Smooth muscle cell (in vitro differentiated cells): ENCODE measurements around the gene DPP7. TPM values are rescaled to one million over a fixed set of nuclear protein-coding genes. Genes with fewer than 3 reads are reported as not detected.

Experiments
- DNase-seq: peaks from one replicate; lab custom pipeline; 2025; ENCODE audit not compliant: unreplicated experiment; lab: John Stamatoyannopoulos, UW
- H2AFZ ChIP-seq: fragments of 200-600 bp; sonication (generic); 2 replicates; pipeline ENCODE4 v1.6.0; 2016; ENCODE audit warnings: antibody characterized with exemption, low read depth, mild to moderate bottlenecking
- H3F3A ChIP-seq: fragments of 200-600 bp; sonication (generic); 2 replicates; pipeline ENCODE4 v1.6.0; 2017; ENCODE audit warnings: antibody characterized with exemption, low read depth
- H3K27ac ChIP-seq: fragments of 200-600 bp; sonication (generic); 2 replicates; pipeline ENCODE4 v1.5.1; 2016; ENCODE audit warnings: low read depth, mild to moderate bottlenecking
- H3K27me3 ChIP-seq: fragments of 200-600 bp; sonication (generic); 2 replicates; pipeline ENCODE4 v1.6.1; 2016; ENCODE audit warnings: low read depth, mild to moderate bottlenecking
- H3K36me3 ChIP-seq: fragments of 200-600 bp; sonication (generic); 2 replicates; pipeline ENCODE4 v1.5.1; 2016; ENCODE audit warnings: low read depth
- H3K4me1 ChIP-seq: fragments of 200-600 bp; sonication (generic); 2 replicates; pipeline ENCODE4 v1.5.1; 2016; ENCODE audit warnings: low read depth
- H3K4me2 ChIP-seq: fragments of 200-600 bp; sonication (generic); 2 replicates; pipeline ENCODE4 v1.6.0; 2016; ENCODE audit warnings: mild to moderate bottlenecking
- H3K4me3 ChIP-seq: fragments of 200-600 bp; sonication (generic); 2 replicates; pipeline ENCODE4 v1.5.1; 2016; ENCODE audit warnings: mild to moderate bottlenecking
- H3K79me2 ChIP-seq: fragments of 200-600 bp; sonication (generic); 2 replicates; pipeline ENCODE4 v1.6.0; 2016; ENCODE audit warnings: low read depth, mild to moderate bottlenecking
- H3K9ac ChIP-seq: fragments of 200-600 bp; sonication (generic); 2 replicates; pipeline ENCODE4 v1.6.0; 2016; ENCODE audit warnings: low read depth
- H3K9me3 ChIP-seq: fragments of 200-600 bp; sonication (generic); replicated peaks from 2 replicates; pipeline ENCODE4 v1.5.1; 2016; ENCODE audit warnings: low read depth
- H4K20me1 ChIP-seq: fragments of 200-600 bp; sonication (generic); 2 replicates; pipeline ENCODE4 v1.6.0; 2016; ENCODE audit warnings: low read depth
- WGBS: methylation state at CpG from one replicate; pipeline ENCODE4 v1.1.7; 2016; ENCODE audit warnings: low lambda C conversion rate; 5-methylcytosine and 5-hydroxymethylcytosine counted together
- polyA plus RNA-seq: library from polyadenylated mRNA; unstranded; fragments of >200 nt; fragmentation: Nextera tagmentation; extraction: Ambion mirVana; gene quantifications from 2 replicates; pipeline ENCODE4 v1.2.1, GENCODE V29; 2016
- total RNA-seq: library from RNA; depleted of rRNA; stranded (reverse); fragments of >200 nt; gene quantifications from 2 replicates; pipeline ENCODE4 v1.2.3, GENCODE V29; 2014
- TF ChIP-seq, protein P1 (sequence below): fragments of 200-600 bp; sonication (generic); IDR thresholded peaks from 2 replicates; pipeline ENCODE4 v1.5.1; 2017; ENCODE audit warnings: borderline replicate concordance, mild to moderate bottlenecking, antibody characterized with exemption; ENCODE audit not compliant: insufficient read depth, poor library complexity, severe bottlenecking

DPP7 gene
- total and polyA plus RNA-seq, 2 experiments from 2014 or later = 51.4 to 170 TPM

DNA sequence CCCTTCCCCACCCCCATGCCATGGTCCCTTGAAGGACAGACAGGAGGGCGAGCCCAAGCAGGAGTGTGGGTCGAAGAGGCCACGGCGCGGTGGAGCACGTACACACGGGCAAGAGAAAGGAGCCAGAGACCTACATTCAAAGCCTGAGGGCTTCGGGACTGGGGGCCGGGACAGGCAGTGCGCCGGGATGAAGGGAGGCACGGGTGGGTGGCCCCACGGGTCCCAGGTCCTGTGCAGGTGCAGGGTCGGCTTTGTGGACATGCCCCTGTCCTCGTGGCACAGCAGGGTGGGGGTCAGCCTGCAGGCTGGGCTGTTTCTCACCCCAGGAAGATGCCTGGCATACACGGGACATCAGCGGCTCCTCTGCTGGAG lies 45.5 kb upstream of the DPP7 start:
- TF ChIP-seq, protein P1, sequence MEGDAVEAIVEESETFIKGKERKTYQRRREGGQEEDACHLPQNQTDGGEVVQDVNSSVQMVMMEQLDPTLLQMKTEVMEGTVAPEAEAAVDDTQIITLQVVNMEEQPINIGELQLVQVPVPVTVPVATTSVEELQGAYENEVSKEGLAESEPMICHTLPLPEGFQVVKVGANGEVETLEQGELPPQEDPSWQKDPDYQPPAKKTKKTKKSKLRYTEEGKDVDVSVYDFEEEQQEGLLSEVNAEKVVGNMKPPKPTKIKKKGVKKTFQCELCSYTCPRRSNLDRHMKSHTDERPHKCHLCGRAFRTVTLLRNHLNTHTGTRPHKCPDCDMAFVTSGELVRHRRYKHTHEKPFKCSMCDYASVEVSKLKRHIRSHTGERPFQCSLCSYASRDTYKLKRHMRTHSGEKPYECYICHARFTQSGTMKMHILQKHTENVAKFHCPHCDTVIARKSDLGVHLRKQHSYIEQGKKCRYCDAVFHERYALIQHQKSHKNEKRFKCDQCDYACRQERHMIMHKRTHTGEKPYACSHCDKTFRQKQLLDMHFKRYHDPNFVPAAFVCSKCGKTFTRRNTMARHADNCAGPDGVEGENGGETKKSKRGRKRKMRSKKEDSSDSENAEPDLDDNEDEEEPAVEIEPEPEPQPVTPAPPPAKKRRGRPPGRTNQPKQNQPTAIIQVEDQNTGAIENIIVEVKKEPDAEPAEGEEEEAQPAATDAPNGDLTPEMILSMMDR = no peak
- DNase-seq = no peak
- no peak overlapping the region for H3K9ac ChIP-seq
- H3F3A ChIP-seq = no peaks in the 10 kb centered on the region
- peaks cover 97% of the 10 kb centered on the region for H3K27me3 ChIP-seq
- no peak overlapping the region for H3K4me2 ChIP-seq
- H3K27ac ChIP-seq = no peak overlapping the region
- no peak overlapping the region for H3K4me3 ChIP-seq
- H2AFZ ChIP-seq = no peak overlapping the region
- H3K79me2 ChIP-seq = no peaks in the 10 kb centered on the region
- H4K20me1 ChIP-seq = no peaks in the 10 kb centered on the region
- no peaks in the 10 kb centered on the region for H3K4me1 ChIP-seq
- H3K36me3 ChIP-seq = no peaks in the 10 kb centered on the region
- H3K9me3 ChIP-seq = no peaks in the 10 kb centered on the region
- WGBS = 84% methylated on average over 17 of the region's 17 CpGs

DNA sequence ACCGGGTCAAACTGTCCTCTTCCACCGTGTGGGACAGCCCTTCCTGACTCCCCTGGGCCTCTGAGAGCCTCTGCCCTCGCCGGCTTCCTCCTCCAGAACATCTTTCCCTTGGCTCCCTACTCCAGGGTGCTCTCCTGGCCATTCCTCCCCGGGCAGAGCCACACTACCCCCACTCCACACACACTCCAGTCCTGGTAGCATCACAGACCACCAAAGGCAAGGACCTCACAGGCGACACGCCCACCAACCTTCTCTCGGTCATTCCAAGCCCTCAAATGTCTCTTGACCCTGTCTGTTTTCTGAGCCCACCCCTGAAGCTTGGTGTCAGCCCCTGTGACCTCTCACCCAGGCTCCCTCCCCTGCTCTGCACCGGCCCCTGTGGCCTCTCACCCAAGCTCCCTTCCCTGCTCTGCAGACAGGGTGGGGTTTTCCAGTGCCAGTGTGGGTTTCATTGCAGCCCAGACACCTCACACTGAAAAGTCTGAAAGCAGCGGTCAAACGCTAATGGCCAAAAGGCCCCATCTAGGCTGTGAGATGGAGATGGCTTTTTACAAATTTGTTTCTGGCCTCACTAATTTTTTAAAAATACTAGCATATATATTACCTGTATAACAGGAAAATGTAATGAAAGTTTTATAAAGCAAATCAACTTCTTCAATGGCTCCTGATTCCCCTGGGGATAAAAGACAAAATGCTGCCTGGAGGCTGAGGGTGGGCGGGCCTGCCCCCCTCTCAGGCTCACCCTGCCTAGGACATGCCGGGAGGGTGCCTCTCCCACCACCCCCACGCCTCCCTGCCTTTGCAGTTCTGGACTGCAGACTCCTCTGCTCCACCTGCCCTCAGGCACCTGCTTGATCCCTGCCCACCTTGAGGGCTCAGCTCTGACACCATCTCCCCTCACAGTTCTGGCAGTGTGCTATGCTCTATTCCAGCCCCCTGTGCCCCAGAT lies 44.8 kb upstream of the DPP7 start:
- Histone ChIP-seq H3K4me2 (no peak overlapping the region), H3K79me2 (no peaks in the 10 kb centered on the region), H3K4me3 (no peak overlapping the region), H4K20me1 (no peaks in the 10 kb centered on the region), H3K4me1 (no peaks in the 10 kb centered on the region), H3K27me3 (peaks cover 90% of the 10 kb centered on the region), H3K27ac (no peak overlapping the region), H3K9ac (no peak overlapping the region), H3F3A (no peaks in the 10 kb centered on the region), H3K9me3 (no peaks in the 10 kb centered on the region), H3K36me3 (no peaks in the 10 kb centered on the region), H2AFZ (no peak overlapping the region)
- TF ChIP-seq, protein P1 = no peak
- DNase-seq = no peak
- WGBS = 65% methylated on average over 14 of the region's 14 CpGs

DNA sequence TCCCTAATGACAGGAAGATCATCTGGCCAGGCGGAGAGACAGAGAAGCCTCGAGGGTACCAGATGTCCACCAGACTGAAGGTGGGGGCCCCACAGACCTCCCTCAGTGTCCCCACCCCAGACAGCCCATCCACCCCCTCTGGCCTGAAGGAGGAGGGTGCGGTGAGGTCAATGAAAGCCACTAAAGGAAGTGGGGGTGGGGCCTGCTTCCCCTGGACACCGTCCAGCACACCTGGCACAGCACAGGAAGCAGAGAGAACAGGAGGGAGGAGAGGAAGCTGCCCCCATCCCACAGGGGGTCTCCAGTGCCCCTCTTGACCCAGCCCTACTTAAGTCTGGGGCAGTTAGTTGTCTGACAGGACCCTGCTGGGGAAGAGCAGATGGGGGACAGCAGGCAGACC lies 44.1 kb upstream of the DPP7 start:
- H3K27me3 ChIP-seq = peaks cover 82% of the 10 kb centered on the region
- no peaks in the 10 kb centered on the region for H3K79me2 ChIP-seq
- no peak overlapping the region for H3K4me2 ChIP-seq
- H3F3A ChIP-seq = no peaks in the 10 kb centered on the region
- H4K20me1 ChIP-seq = no peaks in the 10 kb centered on the region
- H3K4me1 ChIP-seq = no peaks in the 10 kb centered on the region
- TF ChIP-seq, protein P1 = no peak
- no peak overlapping the region for H2AFZ ChIP-seq
- WGBS = 64% methylated on average over 3 of the region's 4 CpGs
- no peak for DNase-seq
- H3K27ac ChIP-seq = no peak overlapping the region
- no peak overlapping the region for H3K4me3 ChIP-seq
- H3K9ac ChIP-seq = no peak overlapping the region
- H3K36me3 ChIP-seq = no peaks in the 10 kb centered on the region
- no peaks in the 10 kb centered on the region for H3K9me3 ChIP-seq
